HepG2 (cell line): Measurements from ENCODE around the gene CRTC2. TPM values are rescaled to one million over a fixed set of nuclear protein-coding genes. Genes with fewer than 3 reads are reported as not detected.

Experiments used
- ASH2L ChIP-seq: fragments of 300-600, 200-600 bp; sonication (generic); IDR thresholded peaks from 2 replicates; pipeline ENCODE4 v1.7.0; 2017; ENCODE audit warnings: low read depth, mild to moderate bottlenecking, moderate library complexity, mixed read lengths, low read length; ENCODE audit not compliant: insufficient read length
- BRD4 ChIP-seq: sonication (generic); formaldehyde crosslinking; IDR thresholded peaks from 2 replicates; pipeline ENCODE4 v1.4.0; 2020; ENCODE audit warnings: missing genetic modification reagents
- CEBPZ ChIP-seq: IDR thresholded peaks from 2 replicates; pipeline ENCODE4 v1.6.1; 2012; ENCODE audit warnings: low read length, improper control_type of control experiment
- CSRNP2 ChIP-seq: sonication (generic); formaldehyde crosslinking; conservative IDR thresholded peaks from 2 replicates; pipeline ENCODE4 v1.8.0; 2022; ENCODE audit warnings: low read depth, missing genetic modification reagents
- ELF1 ChIP-seq: sonication (generic); formaldehyde crosslinking; IDR thresholded peaks from 2 replicates; pipeline ENCODE4 v1.4.0; 2020; ENCODE audit warnings: missing genetic modification reagents
- HDAC1 ChIP-seq: sonication (generic); formaldehyde crosslinking; IDR thresholded peaks from 2 replicates; pipeline ENCODE4 v1.5.1; 2020; ENCODE audit warnings: mild to moderate bottlenecking, missing genetic modification reagents
- KDM1A ChIP-seq: IDR thresholded peaks from 2 replicates; pipeline ENCODE4 v1.6.1; 2016; ENCODE audit warnings: missing compliant biosample characterization
- MED1 ChIP-seq: sonication (generic); formaldehyde crosslinking; IDR thresholded peaks from 2 replicates; pipeline ENCODE4 v1.4.0; 2020; ENCODE audit warnings: missing genetic modification reagents
- MXD1 ChIP-seq: sonication (generic); formaldehyde crosslinking; IDR thresholded peaks from 2 replicates; pipeline ENCODE4 v1.4.0; 2020; ENCODE audit warnings: mild to moderate bottlenecking, missing genetic modification reagents
- NONO ChIP-seq, 2 experiments: fragments of 450-650 bp in 1 of 2; sonication (generic) in 1 of 2; formaldehyde crosslinking in 1 of 2; IDR thresholded peaks in 1 of 2; conservative IDR thresholded peaks in 1 of 2; 2 replicates each; pipeline versions ENCODE4 v1.6.1 to v1.8.0; 2017 to 2022; ENCODE audit warnings: mild to moderate bottlenecking in 1 of 2, missing genetic modification reagents in 1 of 2, moderate library complexity in 1 of 2
- PAF1 ChIP-seq: IDR thresholded peaks from 2 replicates; pipeline ENCODE4 v1.6.1; 2016; ENCODE audit warnings: missing genetic modification reagents, missing compliant biosample characterization
- PAWR ChIP-seq: sonication (generic); formaldehyde crosslinking; IDR thresholded peaks from 2 replicates; pipeline ENCODE4 v1.4.0; 2020; ENCODE audit warnings: missing genetic modification reagents, mild to moderate bottlenecking, borderline replicate concordance
- POLR2AphosphoS5 ChIP-seq: IDR thresholded peaks from 2 replicates; pipeline ENCODE4 v1.6.1; 2012; ENCODE audit warnings: low read depth, low read length
- PRMT3 ChIP-seq: sonication (generic); formaldehyde crosslinking; IDR thresholded peaks from 2 replicates; pipeline ENCODE4 v1.8.1; 2022; ENCODE audit warnings: low read depth, mild to moderate bottlenecking, moderate library complexity, missing genetic modification reagents, borderline replicate concordance
- SRSF1 ChIP-seq: fragments of 200-400 bp; formaldehyde crosslinking; optimal IDR thresholded peaks from 2 replicates; pipeline ENCODE3; 2017; ENCODE audit warnings: mild to moderate bottlenecking, low read depth, low read length, moderate library complexity
- TEAD2 ChIP-seq: sonication (generic); formaldehyde crosslinking; IDR thresholded peaks from 2 replicates; pipeline ENCODE4 v1.9.0; 2021; ENCODE audit warnings: missing genetic modification reagents
- THAP7 ChIP-seq: sonication (generic); formaldehyde crosslinking; IDR thresholded peaks from 2 replicates; pipeline ENCODE4 v1.8.1; 2023; ENCODE audit warnings: mild to moderate bottlenecking, missing genetic modification reagents
- YEATS4 ChIP-seq: sonication (generic); formaldehyde crosslinking; IDR thresholded peaks from 2 replicates; pipeline ENCODE4 v1.4.0; 2020; ENCODE audit warnings: missing genetic modification reagents, borderline replicate concordance
- ZC3H13 ChIP-seq: sonication (generic); formaldehyde crosslinking; IDR thresholded peaks from 2 replicates; pipeline ENCODE4 v1.8.1; 2023; ENCODE audit warnings: mild to moderate bottlenecking, missing genetic modification reagents, moderate library complexity
- ZFYVE20 ChIP-seq: sonication (generic); formaldehyde crosslinking; IDR thresholded peaks from 2 replicates; pipeline ENCODE4 v1.8.0; 2023; ENCODE audit warnings: low read depth, mild to moderate bottlenecking, moderate library complexity, missing genetic modification reagents, borderline replicate concordance
- ZNF180 ChIP-seq: sonication (generic); formaldehyde crosslinking; IDR thresholded peaks from 2 replicates; pipeline ENCODE4 v1.4.0; 2020; ENCODE audit warnings: low read depth, missing genetic modification reagents, borderline replicate concordance
- ZNF282 ChIP-seq: fragments of 450-650 bp; IDR thresholded peaks from 2 replicates; pipeline ENCODE4 v1.6.1; 2018; ENCODE audit not compliant: partially characterized antibody
- ZNF563 ChIP-seq: sonication (generic); formaldehyde crosslinking; IDR thresholded peaks from 2 replicates; pipeline ENCODE4 v1.8.0; 2022; ENCODE audit warnings: mild to moderate bottlenecking, moderate library complexity, missing genetic modification reagents
- polyA plus RNA-seq, 8 experiments: library from polyadenylated mRNA; depleted of rRNA in 3 of 8; stranded (reverse) in 7 of 8; unstranded in 1 of 8; fragments of >200 nt; fragmentation: Illumina TruSeq in 4 of 8; extraction: Trizol in 4 of 8; gene quantifications; 2 replicates each; pipeline versions ENCODE4 v1.2.1 to v1.2.3, GENCODE V29; 2011 to 2016; ENCODE audit warnings: low read depth in 4 of 8, missing spikeins in 1 of 8, mixed read lengths in 1 of 8; ENCODE audit not compliant: insufficient read depth in 1 of 8
- total RNA-seq, 5 experiments: library from RNA; depleted of rRNA; stranded (reverse); fragments of >200 nt; fragmentation: Illumina TruSeq; extraction: Trizol; gene quantifications; 2 replicates each; pipeline ENCODE4 v1.2.3, GENCODE V29; 2016; ENCODE audit warnings: low read depth in 1 of 5

The CRTC2 gene
- total and polyA plus RNA-seq, 2 of the 13 experiments (the other 11 are each of a cell fraction or from before 2014, with no cell fraction given): 6.1 to 26.7 TPM

GRCh38 chr1:153990468-153991150 is 32.2 kb upstream of the CRTC2 start, which contains the start of gene RPS27 (continued):
- TF ChIP-seq CEBPZ (no peak), ZNF282 (no peak), SRSF1 (peak; percentile 92), THAP7 (CRISPR knock-in tag) (peak; percentile 100), PAWR (CRISPR knock-in tag) (no peak; the same call in 1 of the 2 replicates), NONO (IDR thresholded peaks at IDR 0.05) (no peak), NONO (CRISPR knock-in tag; conservative IDR thresholded peaks at IDR 0.05) (peak; percentile 84), PAF1 (no peak), ASH2L (peak; percentile 87), ZNF563 (peak; percentile 48; the same call in 1 of the 2 replicates), POLR2AphosphoS5 (peak; percentile 100), BRD4 (peak; percentile 81), YEATS4 (CRISPR knock-in tag) (peak; percentile 88; the same call in 1 of the 2 replicates), MXD1 (CRISPR knock-in tag) (no peak), ZNF180 (CRISPR knock-in tag) (0 out of 2 replicates have a peak, but pooled peaks have one; percentile 64), ZFYVE20 (CRISPR knock-in tag) (no peak), CSRNP2 (no peak), HDAC1 (CRISPR knock-in tag) (peak; percentile 79), TEAD2 (no peak), ZC3H13 (CRISPR knock-in tag) (0 out of 2 replicates have a peak, but pooled peaks have one; percentile 29), PRMT3 (CRISPR knock-in tag) (0 out of 2 replicates have a peak, but pooled peaks have one; percentile 27), ELF1 (CRISPR knock-in tag) (peak; percentile 97), MED1 (CRISPR knock-in tag) (peak; percentile 80), KDM1A (CRISPR knock-in tag) (no peak)
